HepG2 (cell line): ENCODE measurements around the gene HNRNPUL2. TPM values are rescaled to one million over a fixed set of nuclear protein-coding genes. Genes with fewer than 3 reads are reported as not detected.
"Not testable (repeated sequence)": the region's sequence is repeated elsewhere in the genome, so short reads cannot be mapped to it uniquely, and the experiment has no call there.

Experiments used
- ATAC-seq: fragments of 200-7000 bp; cut with Tn5 transposase; 3 replicates; pipeline ENCODE4 v1.9.1; 2020; ENCODE audit warnings: mild to moderate bottlenecking, moderate library complexity
- BruUV-seq: library from RNA; stranded (reverse); fragments of 400-500 nt; replicated peaks from 2 replicates; lab custom pipeline; 2021; lab: Mats Ljungman, UMichigan
- CTCF ChIA-PET: fragments of 300-600 bp; formaldehyde crosslinking; extraction: SDS; loops from one replicate; lab custom pipeline; 2021; ENCODE audit warnings: low total read pairs, inconsistent platforms, low intra/inter-chr PET ratio; lab: Yijun Ruan, JAX
- POLR2A ChIA-PET: fragments of 350-600 bp; sonication (Branson Sonifier 250); formaldehyde crosslinking; loops from one replicate; lab custom pipeline; 2020; ENCODE audit warnings: antibody characterized with exemption, inconsistent platforms; lab: Yijun Ruan, JAX
- DNase-seq: peaks from one replicate; pipeline ENCODE4 v3.0.0-alpha.2; 2015; ENCODE audit warnings: low spot score
- FAIRE-seq: peaks from 3 replicates; lab custom pipeline; 2011; peaks lifted over from hg19 to GRCh38; lab: Jason Lieb, UNC
- H2AFZ ChIP-seq: one replicate; pipeline ENCODE4 v1.6.1; 2011; ENCODE audit warnings: low read length, inconsistent platforms
- H3K27ac ChIP-seq: fragments of 300-600 bp; 3 replicates; pipeline ENCODE4 v1.8.0; 2011; ENCODE audit warnings: mixed run types, mild to moderate bottlenecking, mixed read lengths, low read length, inconsistent platforms; ENCODE audit not compliant: insufficient read depth; ENCODE audit errors: extremely low read length
- H3K27me3 ChIP-seq, 2 experiments: fragments of 200-600 bp in 1 of 2; 2 replicates in 1 of 2; 3 replicates in 1 of 2; pipeline versions ENCODE4 v1.6.0 to v1.8.0; 2011; ENCODE audit warnings: low read length in 2 of 2, mild to moderate bottlenecking in 2 of 2, moderate library complexity in 2 of 2, inconsistent platforms in 1 of 2; ENCODE audit not compliant: insufficient read depth in 2 of 2, control insufficient read depth in 1 of 2
- H3K36me3 ChIP-seq, 2 experiments: fragments of 200-600 bp in 1 of 2; replicated peaks in 1 of 2; 2 replicates in 1 of 2; 3 replicates in 1 of 2; pipeline versions ENCODE4 v1.5.1 to v1.8.0; 2011; ENCODE audit warnings: low read length in 2 of 2, inconsistent platforms in 1 of 2; ENCODE audit not compliant: insufficient read depth in 2 of 2, control insufficient read depth in 1 of 2
- H3K4me1 ChIP-seq: 2 replicates; pipeline ENCODE4 v1.5.1; 2012; ENCODE audit warnings: low read length, inconsistent platforms; ENCODE audit not compliant: insufficient read depth
- H3K4me2 ChIP-seq: 2 replicates; pipeline ENCODE4 v1.6.0; 2011; ENCODE audit warnings: low read depth, low read length, inconsistent platforms
- H3K4me3 ChIP-seq, 3 experiments: fragments of 200-600 bp in 1 of 3; sonication (generic), shearing (Covaris generic) in 1 of 3; replicated peaks in 1 of 3; 2 replicates each; pipeline ENCODE4 v1.5.1; 2011 to 2016; ENCODE audit warnings: low read length in 3 of 3, inconsistent platforms in 2 of 3, low read depth in 2 of 3, mild to moderate bottlenecking in 2 of 3, control low read depth in 1 of 3, mixed read lengths in 1 of 3; ENCODE audit not compliant: insufficient read depth in 1 of 3
- H3K79me2 ChIP-seq: one replicate; pipeline ENCODE4 v1.6.1; 2011; ENCODE audit warnings: low read length, inconsistent platforms; ENCODE audit not compliant: insufficient read depth
- H3K9ac ChIP-seq: 2 replicates; pipeline ENCODE4 v1.6.0; 2011; ENCODE audit warnings: mild to moderate bottlenecking, low read depth, low read length, inconsistent platforms; ENCODE audit not compliant: insufficient read depth
- H3K9me3 ChIP-seq: 2 replicates; pipeline ENCODE4 v1.5.1; 2012; ENCODE audit warnings: mild to moderate bottlenecking, low read length
- H4K20me1 ChIP-seq: 2 replicates; pipeline ENCODE4 v1.6.0; 2011; ENCODE audit warnings: inconsistent platforms, mild to moderate bottlenecking, low read length, moderate library complexity; ENCODE audit not compliant: insufficient read depth
- CBX2 ChIP-seq, 2 experiments: fragments of 200-600 bp in 1 of 2; sonication (generic); formaldehyde crosslinking in 1 of 2; IDR thresholded peaks; 2 replicates each; pipeline versions ENCODE4 v1.7.0 to v1.8.1; 2018 to 2022; ENCODE audit warnings: low read depth in 2 of 2, low read length in 1 of 2, mild to moderate bottlenecking in 1 of 2, missing genetic modification reagents in 1 of 2
- FIP1L1 ChIP-seq: fragments of 200-400 bp; formaldehyde crosslinking; IDR thresholded peaks from 2 replicates; pipeline ENCODE4 v1.6.1; 2018; ENCODE audit warnings: low read depth, mild to moderate bottlenecking, low read length, moderate library complexity, borderline replicate concordance; ENCODE audit not compliant: insufficient read depth
- WGBS: methylation state at CpG from one replicate; pipeline ENCODE4 v1.1.6; 2017; ENCODE audit warnings: low lambda C conversion rate; 5-methylcytosine and 5-hydroxymethylcytosine counted together
- in situ Hi-C: cut with HindIII; loops from 2 replicates; pipeline ENCODE4 v1.10.0; 2017; ENCODE audit warnings: low pct_unique_long_range_greater_than_20kb; ENCODE audit not compliant: extremely low pct_ligation_motif_present
- intact Hi-C: fragments of 100-400 bp; cut with micrococcal nuclease; formaldehyde crosslinking; loops from one replicate; pipeline ENCODE4 v1.10.0; 2022; ENCODE audit not compliant: unreplicated experiment
- polyA plus RNA-seq, 8 experiments: library from polyadenylated mRNA; depleted of rRNA in 3 of 8; stranded (reverse) in 7 of 8; unstranded in 1 of 8; fragments of >200 nt; fragmentation: Illumina TruSeq in 4 of 8; extraction: Trizol in 4 of 8; gene quantifications; 2 replicates each; pipeline versions ENCODE4 v1.2.1 to v1.2.3, GENCODE V29; 2011 to 2016; ENCODE audit warnings: low read depth in 4 of 8, missing spikeins in 1 of 8, mixed read lengths in 1 of 8; ENCODE audit not compliant: insufficient read depth in 1 of 8
- total RNA-seq, 5 experiments: library from RNA; depleted of rRNA; stranded (reverse); fragments of >200 nt; fragmentation: Illumina TruSeq; extraction: Trizol; gene quantifications; 2 replicates each; pipeline ENCODE4 v1.2.3, GENCODE V29; 2016; ENCODE audit warnings: low read depth in 1 of 5

HNRNPUL2 gene
- total and polyA plus RNA-seq, 2 of the 13 experiments (the other 11 are each of a cell fraction or from before 2014, with no cell fraction given): 8.4 to 9.6 TPM

DNA sequence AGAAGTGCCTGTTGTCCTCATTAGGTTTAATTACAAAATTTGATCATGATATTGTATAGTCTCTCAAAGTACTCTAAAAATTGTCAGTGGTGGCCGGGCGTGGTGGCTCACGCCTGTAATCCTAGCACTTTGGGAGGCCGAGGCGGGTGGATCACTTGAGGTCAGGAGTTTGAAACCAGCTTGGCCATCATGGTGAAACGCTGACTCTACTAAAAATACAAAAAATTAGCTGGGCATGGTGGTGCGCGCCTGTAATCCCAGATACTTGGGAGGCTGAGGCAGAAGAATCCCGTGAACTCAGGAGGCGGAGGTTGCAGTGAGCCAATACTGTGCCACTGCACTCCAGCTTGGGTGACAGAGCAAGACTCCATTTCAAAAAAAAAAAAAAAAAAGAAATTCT is 51.8 kb downstream of the HNRNPUL2 start:
- ATAC-seq, H3K27me3 ChIP-seq, H3K27ac ChIP-seq, H3K36me3 ChIP-seq, H3K4me3 ChIP-seq, CTCF ChIA-PET, in situ Hi-C loops, H3K9ac ChIP-seq, intact Hi-C loops, BruUV-seq, FAIRE-seq, H3K9me3 ChIP-seq, H2AFZ ChIP-seq, H4K20me1 ChIP-seq, DNase-seq, H3K4me2 ChIP-seq: not testable (repeated sequence)
- peaks cover 29% of the 10 kb centered on the region for H3K79me2 ChIP-seq
- POLR2A ChIA-PET: interaction anchor here (1.8 to 5.4 kb wide), 4 partner anchors 8 to 84 kb away, joined by 5 to 64 read pairs (median 6); partner anchors contain the start of genes C11orf98, CSKMT, HNRNPUL2 and TUT1
- H3K4me1 ChIP-seq: peaks cover 49% of the 10 kb centered on the region
- WGBS: 98% methylated on average over 10 of the region's 10 CpGs

DNA sequence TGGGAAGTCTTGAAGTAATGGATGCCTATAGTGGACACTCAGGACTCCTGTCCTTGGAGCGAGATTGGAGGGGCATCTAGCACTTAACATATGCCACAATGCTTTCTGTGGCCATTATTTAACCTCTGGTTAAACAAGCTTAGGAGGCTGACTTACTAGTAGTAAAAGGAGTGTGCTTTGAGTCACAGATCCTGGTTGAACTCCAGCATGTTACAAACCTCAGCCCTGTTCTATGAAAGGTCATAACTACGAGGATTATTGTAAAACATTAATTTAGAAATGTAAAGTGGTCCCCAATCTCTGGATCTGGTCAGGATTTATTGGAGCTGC is 54.1 kb downstream of the HNRNPUL2 start:
- Histone ChIP-seq H3K27ac (peak overlapping the region; percentile 29), H4K20me1 (no peaks in the 10 kb centered on the region; the same call in 1 of the 2 replicates), H3K9ac (peak overlapping the region; percentile 96; the same call in 1 of the 2 replicates), H3K79me2 (peaks cover 26% of the 10 kb centered on the region), H3K4me2 (peak overlapping the region; percentile 76), H3K36me3 (peaks cover 0 to 7% of the 10 kb centered on the region in 2 experiments; a peak in 1 of 5 replicates), H3K9me3 (no peaks in the 10 kb centered on the region), H3K27me3 (no peaks in the 10 kb centered on the region; a peak in 1 of 5 replicates), H3K4me1 (peaks cover 59% of the 10 kb centered on the region), H2AFZ (no peak overlapping the region), H3K4me3 (peak overlapping the region in 2 of 3 experiments; percentile 3 to 98; a peak in 2 of 6 replicates)
- ChIA-PET POLR2A (interaction anchor here (0.8 to 6.6 kb wide), 8 partner anchors 7 to 99 kb away, joined by 3 to 64 read pairs (median 19); partner anchors contain the start of genes C11orf98, CSKMT, EEF1G and GANAB), CTCF (no interaction called here)
- TF ChIP-seq FIP1L1 (no peak), CBX2 (IDR thresholded peaks at IDR 0.05; ENCODE audit: low read depth, low read length) (no peak), CBX2 (CRISPR knock-in tag; IDR thresholded peaks at IDR 0.05; ENCODE audit: low read depth) (no peak)
- no peak for ATAC-seq
- no peak for FAIRE-seq
- BruUV-seq: no TSS peak
- DNase-seq: no peak
- intact Hi-C loops: no loop called here
- in situ Hi-C loops: no loop called here
- WGBS: 74% methylated on average over 2 of the region's 2 CpGs
